H9 (cell line): Measurements from ENCODE around the gene FBLN2. TPM values are rescaled to one million over a fixed set of nuclear protein-coding genes. Genes with fewer than 3 reads are reported as not detected.

Source experiments
- DNase-seq: peaks from one replicate; pipeline ENCODE4 v3.0.0-alpha.2; 2017
- H2AFZ ChIP-seq: one replicate; pipeline ENCODE4 v1.6.1; 2013; ENCODE audit warnings: mild to moderate bottlenecking, low read length, control low read depth, moderate library complexity
- H2AK5ac ChIP-seq: 2 replicates; pipeline ENCODE4 v1.6.1; 2013; ENCODE audit warnings: low read length, control low read depth, mixed read lengths; ENCODE audit not compliant: insufficient read length
- H2BK120ac ChIP-seq: one replicate; pipeline ENCODE4 v1.6.1; 2013; ENCODE audit warnings: low read depth, mild to moderate bottlenecking, low read length, control low read depth, inconsistent platforms; ENCODE audit not compliant: poor library complexity, severe bottlenecking
- H2BK12ac ChIP-seq: 2 replicates; pipeline ENCODE4 v1.6.1; 2013; ENCODE audit warnings: low read length, control low read depth, mixed read lengths, low read depth; ENCODE audit not compliant: insufficient read length
- H2BK15ac ChIP-seq: 2 replicates; pipeline ENCODE4 v1.6.1; 2013; ENCODE audit warnings: low read depth, low read length, control low read depth
- H2BK20ac ChIP-seq: one replicate; pipeline ENCODE4 v1.6.1; 2013; ENCODE audit warnings: low read depth, mild to moderate bottlenecking, low read length, control low read depth, inconsistent platforms; ENCODE audit not compliant: poor library complexity, severe bottlenecking
- H2BK5ac ChIP-seq: 2 replicates; pipeline ENCODE4 v1.6.1; 2013; ENCODE audit warnings: low read length, control low read depth, mixed read lengths; ENCODE audit not compliant: insufficient read length
- H3K14ac ChIP-seq: 2 replicates; pipeline ENCODE4 v1.6.1; 2013; ENCODE audit warnings: low read length, control low read depth; ENCODE audit not compliant: insufficient read depth
- H3K18ac ChIP-seq: 2 replicates; pipeline ENCODE4 v1.6.1; 2013; ENCODE audit warnings: low read depth, mild to moderate bottlenecking, mixed read lengths, low read length, control low read depth; ENCODE audit not compliant: insufficient read length
- H3K23ac ChIP-seq: 2 replicates; pipeline ENCODE4 v1.6.1; 2013; ENCODE audit warnings: low read length, control low read depth, mixed read lengths, low read depth; ENCODE audit not compliant: insufficient read length
- H3K23me2 ChIP-seq: 2 replicates; pipeline ENCODE4 v1.6.1; 2013; ENCODE audit warnings: low read depth, mild to moderate bottlenecking, mixed read lengths, low read length, control low read depth; ENCODE audit not compliant: insufficient read length, poor library complexity, severe bottlenecking
- H3K27ac ChIP-seq: 2 replicates; pipeline ENCODE4 v1.5.1; 2013; ENCODE audit warnings: low read length, control low read depth, mixed read lengths, low read depth; ENCODE audit not compliant: insufficient read length
- H3K27me3 ChIP-seq: 2 replicates; pipeline ENCODE4 v1.6.1; 2013; ENCODE audit warnings: low read length, control low read depth, inconsistent platforms; ENCODE audit not compliant: insufficient read depth
- H3K4ac ChIP-seq: 2 replicates; pipeline ENCODE4 v1.6.1; 2013; ENCODE audit warnings: low read depth, mild to moderate bottlenecking, control low read depth, inconsistent platforms, low read length, moderate library complexity
- H3K4me1 ChIP-seq: 2 replicates; pipeline ENCODE4 v1.6.1; 2013; ENCODE audit warnings: low read length, control low read depth, inconsistent platforms; ENCODE audit not compliant: insufficient read depth
- H3K4me2 ChIP-seq: 2 replicates; pipeline ENCODE4 v1.6.1; 2013; ENCODE audit warnings: low read length, control low read depth, mixed read lengths; ENCODE audit not compliant: insufficient read length, insufficient read depth
- H3K56ac ChIP-seq: 2 replicates; pipeline ENCODE4 v1.6.1; 2013; ENCODE audit warnings: low read depth, mild to moderate bottlenecking, mixed read lengths, low read length, control low read depth; ENCODE audit not compliant: insufficient read length
- H3K79me1 ChIP-seq: 2 replicates; pipeline ENCODE4 v1.6.1; 2013; ENCODE audit warnings: low read depth, mild to moderate bottlenecking, moderate library complexity, low read length, control low read depth, inconsistent platforms; ENCODE audit not compliant: insufficient read depth, poor library complexity, severe bottlenecking
- H3K79me2 ChIP-seq: 2 replicates; pipeline ENCODE4 v1.6.1; 2013; ENCODE audit warnings: low read length, control low read depth, inconsistent platforms; ENCODE audit not compliant: insufficient read depth
- H3K9ac ChIP-seq: 2 replicates; pipeline ENCODE4 v1.6.1; 2013; ENCODE audit warnings: low read length, control low read depth, mixed read lengths; ENCODE audit not compliant: insufficient read length; ENCODE audit errors: extremely low read depth
- H3K9me3 ChIP-seq: one replicate; pipeline ENCODE4 v1.6.1; 2013; ENCODE audit warnings: low read depth, low read length, inconsistent platforms; ENCODE audit not compliant: control insufficient read depth
- H3T11ph ChIP-seq: one replicate; pipeline ENCODE4 v1.6.1; 2013; ENCODE audit warnings: mild to moderate bottlenecking, low read length, control low read depth, inconsistent platforms
- H4K20me1 ChIP-seq: one replicate; pipeline ENCODE4 v1.6.1; 2013; ENCODE audit not compliant: control insufficient read depth, insufficient read length, insufficient read depth
- H4K5ac ChIP-seq: 2 replicates; pipeline ENCODE4 v1.6.1; 2013; ENCODE audit warnings: low read depth, mild to moderate bottlenecking, mixed read lengths, low read length, control low read depth; ENCODE audit not compliant: insufficient read length
- H4K8ac ChIP-seq: replicated peaks from 2 replicates; pipeline ENCODE4 v1.6.1; 2013; ENCODE audit warnings: low read length, control low read depth, mixed read lengths, low read depth; ENCODE audit not compliant: insufficient read length
- H4K91ac ChIP-seq: 2 replicates; pipeline ENCODE4 v1.6.1; 2013; ENCODE audit warnings: low read depth, mild to moderate bottlenecking, moderate library complexity, mixed read lengths, low read length, control low read depth; ENCODE audit not compliant: insufficient read length
- H3K27ac Mint-ChIP-seq, 3 experiments: 2 replicates in 2 of 3; 3 replicates in 1 of 3; pipeline ENCODE4 v1.8.0; 2020 to 2021; ENCODE audit warnings: mixed read lengths in 3 of 3, mild to moderate bottlenecking in 1 of 3, moderate library complexity in 1 of 3
- H3K27me3 Mint-ChIP-seq: 2 replicates; pipeline ENCODE4 v1.8.0; 2021; ENCODE audit warnings: low read depth, mild to moderate bottlenecking, moderate library complexity, mixed read lengths
- H3K36me3 Mint-ChIP-seq, 3 experiments: 2 replicates in 2 of 3; 3 replicates in 1 of 3; pipeline ENCODE4 v1.8.0; 2020 to 2021; ENCODE audit warnings: low read depth in 3 of 3, mixed read lengths in 3 of 3; ENCODE audit not compliant: insufficient read depth in 1 of 3
- H3K4me1 Mint-ChIP-seq, 2 experiments: 2 replicates each; pipeline ENCODE4 v1.8.0; 2020; ENCODE audit warnings: mixed read lengths in 2 of 2
- H3K4me3 Mint-ChIP-seq, 2 experiments: 2 replicates in 1 of 2; 3 replicates in 1 of 2; pipeline ENCODE4 v1.8.0; 2020 to 2021; ENCODE audit warnings: mild to moderate bottlenecking in 2 of 2, mixed read lengths in 2 of 2, moderate library complexity in 1 of 2
- H3K9me3 Mint-ChIP-seq, 2 experiments: 2 replicates in 1 of 2; 3 replicates in 1 of 2; pipeline ENCODE4 v1.8.0; 2020; ENCODE audit warnings: mild to moderate bottlenecking in 2 of 2, mixed read lengths in 2 of 2, moderate library complexity in 1 of 2
- WGBS: extraction: QIAGEN DNeasy Blood & Tissue Kit; methylation state at CpG from one replicate; pipeline ENCODE4 v1.1.7; 2013; ENCODE audit warnings: missing lambda C conversion rate, low lambda C conversion rate, mixed read lengths; ENCODE audit not compliant: insufficient read length; ENCODE audit errors: extremely low coverage; 5-methylcytosine and 5-hydroxymethylcytosine counted together
- total RNA-seq: library from RNA; stranded (reverse); gene quantifications from 2 replicates; pipeline ENCODE4 v1.2.1, GENCODE V29; 2021
- TF ChIP-seq, protein P1 (sequence below): fragments of 200-600 bp; sonication (generic); conservative IDR thresholded peaks from 3 replicates; pipeline ENCODE4 v1.8.0; 2021; ENCODE audit warnings: antibody characterized with exemption, mild to moderate bottlenecking

The FBLN2 gene
- total RNA-seq, 1 experiment from 2014 or later: 11.8 TPM

DNA sequence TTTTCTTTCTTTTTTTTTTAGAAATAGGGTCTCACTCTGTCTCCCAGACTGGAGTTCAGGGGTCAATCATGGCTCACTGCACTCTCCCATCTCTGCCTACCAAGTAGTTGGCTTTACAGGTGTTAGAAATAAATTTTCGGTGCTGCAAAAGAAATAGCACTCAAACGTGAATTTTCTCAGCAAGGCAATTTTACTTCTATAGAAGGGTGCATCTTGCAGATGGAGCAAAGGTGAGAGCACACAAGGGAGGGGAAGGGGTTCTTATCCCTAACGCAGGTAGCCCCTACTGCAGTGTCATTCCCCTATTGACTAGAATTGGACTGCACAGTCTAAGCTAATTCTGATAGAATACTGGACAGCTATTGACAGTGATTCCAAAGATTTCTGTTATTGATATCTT is 6.8 kb upstream of the FBLN2 start:
- H2BK15ac ChIP-seq: no peak overlapping the region
- H3K18ac ChIP-seq: no peak overlapping the region
- no peak overlapping the region for H3K14ac ChIP-seq
- no CpG with 5 or more reads among the region's 3 CpGs for WGBS
- no peak overlapping the region for H3T11ph ChIP-seq
- no peaks in the 10 kb centered on the region for H4K20me1 ChIP-seq
- H3K4me2 ChIP-seq: no peak overlapping the region
- Mint-ChIP-seq H3K27me3 (peaks cover 18% of the 10 kb centered on the region), H3K9me3 (peaks cover 0 to 6% of the 10 kb centered on the region in 2 experiments; a peak in 3 of 5 replicates), H3K4me3 (no peak overlapping the region), H3K27ac (no peak overlapping the region), H3K36me3 (peaks cover 0 to 2% (median 0%) of the 10 kb centered on the region in 3 experiments; a peak in 2 of 7 replicates), H3K4me1 (peaks cover 6 to 24% of the 10 kb centered on the region in 2 experiments)
- H4K5ac ChIP-seq: no peak overlapping the region
- H3K4me1 ChIP-seq: peaks cover 2% of the 10 kb centered on the region; the same call in 1 of the 2 replicates
- no peak overlapping the region for H4K91ac ChIP-seq
- no peak overlapping the region for H3K9ac ChIP-seq
- no peak overlapping the region for H2BK120ac ChIP-seq
- H3K23ac ChIP-seq: no peak overlapping the region
- no peaks in the 10 kb centered on the region for H3K23me2 ChIP-seq
- H2BK5ac ChIP-seq: no peak overlapping the region
- H3K9me3 ChIP-seq: no peaks in the 10 kb centered on the region
- H3K79me2 ChIP-seq: no peaks in the 10 kb centered on the region
- H3K27me3 ChIP-seq: no peaks in the 10 kb centered on the region
- no peak for DNase-seq
- TF ChIP-seq, protein P1, sequence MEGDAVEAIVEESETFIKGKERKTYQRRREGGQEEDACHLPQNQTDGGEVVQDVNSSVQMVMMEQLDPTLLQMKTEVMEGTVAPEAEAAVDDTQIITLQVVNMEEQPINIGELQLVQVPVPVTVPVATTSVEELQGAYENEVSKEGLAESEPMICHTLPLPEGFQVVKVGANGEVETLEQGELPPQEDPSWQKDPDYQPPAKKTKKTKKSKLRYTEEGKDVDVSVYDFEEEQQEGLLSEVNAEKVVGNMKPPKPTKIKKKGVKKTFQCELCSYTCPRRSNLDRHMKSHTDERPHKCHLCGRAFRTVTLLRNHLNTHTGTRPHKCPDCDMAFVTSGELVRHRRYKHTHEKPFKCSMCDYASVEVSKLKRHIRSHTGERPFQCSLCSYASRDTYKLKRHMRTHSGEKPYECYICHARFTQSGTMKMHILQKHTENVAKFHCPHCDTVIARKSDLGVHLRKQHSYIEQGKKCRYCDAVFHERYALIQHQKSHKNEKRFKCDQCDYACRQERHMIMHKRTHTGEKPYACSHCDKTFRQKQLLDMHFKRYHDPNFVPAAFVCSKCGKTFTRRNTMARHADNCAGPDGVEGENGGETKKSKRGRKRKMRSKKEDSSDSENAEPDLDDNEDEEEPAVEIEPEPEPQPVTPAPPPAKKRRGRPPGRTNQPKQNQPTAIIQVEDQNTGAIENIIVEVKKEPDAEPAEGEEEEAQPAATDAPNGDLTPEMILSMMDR: no peak
- no peak overlapping the region for H3K27ac ChIP-seq
- no peaks in the 10 kb centered on the region for H3K79me1 ChIP-seq
- H2AK5ac ChIP-seq: no peak overlapping the region
- H2BK20ac ChIP-seq: no peak overlapping the region
- no peak overlapping the region for H2BK12ac ChIP-seq
- no peak overlapping the region for H3K56ac ChIP-seq
- H3K4ac ChIP-seq: no peak overlapping the region
- H4K8ac ChIP-seq: no peak overlapping the region
- H2AFZ ChIP-seq: no peak overlapping the region
